Thyroid gland (tissue), 4 donors: Measurements from ENCODE around the gene SLC35A1.

Experiments used
- POLR2A ChIP-seq, 2 donors: fragments of 450-650 bp; IDR thresholded peaks; one replicate each; pipeline ENCODE4 v1.6.1; 2017; ENCODE audit warnings: antibody characterized with exemption in 2 of 2, mild to moderate bottlenecking in 2 of 2, moderate library complexity in 1 of 2
- TF ChIP-seq, protein P1 (sequence below), 6 experiments: fragments of 200-600 bp in 3 of 6; fragments of 450-650 bp in 3 of 6; sonication (generic) in 3 of 6; IDR thresholded peaks; one replicate each; pipeline ENCODE4 v1.5.1; 2016 to 2019; ENCODE audit warnings: antibody characterized with exemption in 6 of 6, mild to moderate bottlenecking in 2 of 6, inconsistent platforms in 1 of 6, moderate library complexity in 1 of 6

- no peak for TF ChIP-seq POLR2A (IDR thresholded peaks at IDR 0.05)
- TF ChIP-seq, protein P1, sequence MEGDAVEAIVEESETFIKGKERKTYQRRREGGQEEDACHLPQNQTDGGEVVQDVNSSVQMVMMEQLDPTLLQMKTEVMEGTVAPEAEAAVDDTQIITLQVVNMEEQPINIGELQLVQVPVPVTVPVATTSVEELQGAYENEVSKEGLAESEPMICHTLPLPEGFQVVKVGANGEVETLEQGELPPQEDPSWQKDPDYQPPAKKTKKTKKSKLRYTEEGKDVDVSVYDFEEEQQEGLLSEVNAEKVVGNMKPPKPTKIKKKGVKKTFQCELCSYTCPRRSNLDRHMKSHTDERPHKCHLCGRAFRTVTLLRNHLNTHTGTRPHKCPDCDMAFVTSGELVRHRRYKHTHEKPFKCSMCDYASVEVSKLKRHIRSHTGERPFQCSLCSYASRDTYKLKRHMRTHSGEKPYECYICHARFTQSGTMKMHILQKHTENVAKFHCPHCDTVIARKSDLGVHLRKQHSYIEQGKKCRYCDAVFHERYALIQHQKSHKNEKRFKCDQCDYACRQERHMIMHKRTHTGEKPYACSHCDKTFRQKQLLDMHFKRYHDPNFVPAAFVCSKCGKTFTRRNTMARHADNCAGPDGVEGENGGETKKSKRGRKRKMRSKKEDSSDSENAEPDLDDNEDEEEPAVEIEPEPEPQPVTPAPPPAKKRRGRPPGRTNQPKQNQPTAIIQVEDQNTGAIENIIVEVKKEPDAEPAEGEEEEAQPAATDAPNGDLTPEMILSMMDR (IDR thresholded peaks at IDR 0.05), result no peak
These were observed 687 bp downstream of the SLC35A1 start for GRCh38 chr6:87473419-87473903.
